ENCODE data around the gene ADGRE1.
"Not testable (repeated sequence)": the region's sequence is repeated elsewhere in the genome, so short reads cannot be mapped to it uniquely, and the experiment has no call there.

ADGRE1 gene

DNA sequence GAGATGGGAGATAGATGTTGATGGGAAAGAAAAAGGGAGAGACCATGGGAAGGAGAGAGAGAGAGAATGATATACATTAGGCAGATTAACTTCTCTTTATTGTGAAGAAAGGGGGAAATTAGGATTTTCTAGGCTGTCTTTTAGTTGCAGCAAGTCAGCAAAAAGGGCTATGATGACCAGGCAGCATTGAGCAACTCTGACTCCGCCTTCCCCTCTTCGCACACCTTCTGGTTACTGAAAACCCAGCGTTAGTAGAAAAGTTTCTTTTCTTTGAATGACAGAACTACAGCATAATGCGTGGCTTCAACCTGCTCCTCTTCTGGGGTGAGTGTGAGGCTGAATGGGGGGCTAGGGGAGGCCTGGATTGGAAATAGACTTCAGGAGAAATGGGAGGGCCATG is at the start of gene ADGRE1:
TSS of gene ADGRE1 (plus strand) at position 264 of the 400 bp plus-strand sequence. CDS start at position 294, 30 bp downstream.
- H3K4me3 ChIP-seq (ENCODE audit: low read depth, low read length): no peak within 1 kb of the TSS

- no peak overlapping the region for H3K4me3 ChIP-seq (ENCODE audit: low read depth, low read length)
These were observed 49.2 kb upstream of the ADGRE1 start for GRCh38 chr19:6838062-6838655.

- no peak overlapping the region for H3K4me3 ChIP-seq (ENCODE audit: low read depth, low read length)
These were observed 44.3 kb upstream of the ADGRE1 start for GRCh38 chr19:6842871-6843607.

DNA sequence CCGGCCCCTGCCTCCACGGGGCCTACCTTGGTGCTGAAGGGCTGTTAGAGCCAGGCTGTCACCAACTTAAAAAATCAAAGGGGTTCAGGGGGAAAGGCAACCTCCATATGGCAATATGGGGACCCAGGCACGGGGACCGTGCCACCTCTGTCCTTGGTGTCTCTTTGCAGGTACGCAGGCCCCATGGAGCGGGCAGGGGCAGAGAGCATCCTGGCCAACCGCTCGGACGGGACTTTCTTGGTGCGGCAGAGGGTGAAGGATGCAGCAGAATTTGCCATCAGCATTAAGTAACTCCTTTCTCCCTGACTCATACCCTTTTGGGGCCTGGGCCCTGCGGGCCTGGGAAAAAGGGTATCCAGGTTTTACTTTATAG is 39.6 kb upstream of the ADGRE1 start:
- H3K4me3 ChIP-seq (ENCODE audit: low read depth, low read length): no peak overlapping the region

GRCh38 chr19:6848986-6849385 is 38.4 kb upstream of the ADGRE1 start:
- H3K4me3 ChIP-seq (ENCODE audit: low read depth, low read length): no peak overlapping the region

GRCh38 chr19:6849876-6850275 is 37.5 kb upstream of the ADGRE1 start:
- no peak overlapping the region for H3K4me3 ChIP-seq (ENCODE audit: low read depth, low read length)

DNA sequence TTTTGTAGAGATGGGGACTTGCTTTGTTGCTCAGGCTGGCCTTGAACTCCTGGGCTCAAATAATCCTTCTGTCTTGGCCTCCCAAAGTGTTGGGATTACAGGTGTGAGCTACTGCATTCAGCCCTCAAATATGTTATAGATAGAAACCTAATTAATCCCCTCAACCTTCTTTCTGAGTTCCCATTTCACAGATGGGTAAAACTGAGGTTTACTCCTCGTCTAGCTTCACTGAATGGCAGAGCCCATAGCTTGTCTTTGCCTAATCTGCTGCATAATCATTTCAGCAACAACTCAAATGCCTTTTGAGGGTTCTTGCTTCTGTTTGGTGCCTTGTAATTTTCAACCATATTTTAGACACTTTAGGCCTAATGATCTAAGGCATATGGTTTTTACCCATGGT is 36.0 kb upstream of the ADGRE1 start:
- no peak overlapping the region for H3K4me3 ChIP-seq (ENCODE audit: low read depth, low read length)

GRCh38 chr19:6852001-6852400 is 35.4 kb upstream of the ADGRE1 start:
- H3K4me3 ChIP-seq (ENCODE audit: low read depth, low read length): no peak overlapping the region

DNA sequence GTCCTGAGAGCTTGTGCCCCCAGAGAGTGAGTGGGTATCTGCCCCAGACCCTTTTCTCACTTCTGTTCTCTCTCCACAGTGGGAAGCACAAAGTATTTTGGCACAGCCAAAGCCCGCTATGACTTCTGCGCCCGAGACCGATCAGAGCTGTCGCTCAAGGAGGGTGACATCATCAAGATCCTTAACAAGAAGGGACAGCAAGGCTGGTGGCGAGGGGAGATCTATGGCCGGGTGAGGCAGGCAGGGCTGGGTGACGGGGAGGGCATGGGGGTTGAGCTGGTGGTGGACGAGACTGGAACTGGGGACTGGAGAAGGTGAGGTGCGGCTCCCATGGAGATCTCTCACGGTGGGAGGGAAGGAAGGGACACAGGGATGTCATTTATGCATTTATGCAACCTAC is 33.5 kb upstream of the ADGRE1 start:
- no peak overlapping the region for H3K4me3 ChIP-seq (ENCODE audit: low read depth, low read length)

DNA sequence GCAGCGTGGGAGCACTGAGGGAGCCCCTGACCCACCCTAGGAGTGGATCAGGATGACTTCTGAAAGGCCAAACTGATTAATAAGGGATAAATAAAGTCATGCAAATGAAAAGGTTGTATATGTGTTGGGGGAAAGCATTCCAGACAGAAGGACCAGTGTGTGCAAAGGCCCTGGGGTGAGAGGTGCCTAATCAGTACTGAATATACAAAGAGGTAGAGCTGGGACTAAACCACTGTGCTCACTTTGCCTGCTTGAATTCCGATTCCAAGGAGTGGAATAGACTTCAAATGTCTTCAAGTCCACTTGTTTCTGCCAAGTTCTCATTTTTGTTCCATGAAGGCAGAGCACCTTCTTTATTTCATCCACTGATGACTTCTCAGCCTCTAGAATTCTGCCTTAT is 32.6 kb upstream of the ADGRE1 start:
- no peak overlapping the region for H3K4me3 ChIP-seq (ENCODE audit: low read depth, low read length)

DNA sequence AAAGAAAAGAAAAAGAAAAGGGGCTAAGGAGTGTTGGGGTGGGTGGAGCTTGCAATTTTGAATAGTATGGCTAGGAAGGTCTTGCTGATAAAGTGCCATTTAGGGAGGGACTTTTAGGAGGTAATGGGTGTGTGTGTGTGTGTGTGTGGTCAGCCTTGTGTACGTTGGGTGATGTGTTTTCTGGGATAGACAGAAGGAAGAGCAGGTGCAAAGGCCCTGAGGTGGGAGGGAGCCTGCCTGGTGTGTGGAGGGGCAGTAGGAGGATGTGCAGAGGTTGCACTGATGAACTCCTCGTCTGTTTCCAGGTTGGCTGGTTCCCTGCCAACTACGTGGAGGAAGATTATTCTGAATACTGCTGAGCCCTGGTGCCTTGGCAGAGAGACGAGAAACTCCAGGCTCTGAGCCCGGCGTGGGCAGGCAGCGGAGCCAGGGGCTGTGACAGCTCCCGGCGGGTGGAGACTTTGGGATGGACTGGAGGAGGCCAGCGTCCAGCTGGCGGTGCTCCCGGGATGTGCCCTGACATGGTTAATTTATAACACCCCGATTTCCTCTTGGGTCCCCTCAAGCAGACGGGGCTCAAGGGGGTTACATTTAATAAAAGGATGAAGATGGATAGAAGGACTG is 30.5 kb upstream of the ADGRE1 start:
- no peak overlapping the region for H3K4me3 ChIP-seq (ENCODE audit: low read depth, low read length)

DNA sequence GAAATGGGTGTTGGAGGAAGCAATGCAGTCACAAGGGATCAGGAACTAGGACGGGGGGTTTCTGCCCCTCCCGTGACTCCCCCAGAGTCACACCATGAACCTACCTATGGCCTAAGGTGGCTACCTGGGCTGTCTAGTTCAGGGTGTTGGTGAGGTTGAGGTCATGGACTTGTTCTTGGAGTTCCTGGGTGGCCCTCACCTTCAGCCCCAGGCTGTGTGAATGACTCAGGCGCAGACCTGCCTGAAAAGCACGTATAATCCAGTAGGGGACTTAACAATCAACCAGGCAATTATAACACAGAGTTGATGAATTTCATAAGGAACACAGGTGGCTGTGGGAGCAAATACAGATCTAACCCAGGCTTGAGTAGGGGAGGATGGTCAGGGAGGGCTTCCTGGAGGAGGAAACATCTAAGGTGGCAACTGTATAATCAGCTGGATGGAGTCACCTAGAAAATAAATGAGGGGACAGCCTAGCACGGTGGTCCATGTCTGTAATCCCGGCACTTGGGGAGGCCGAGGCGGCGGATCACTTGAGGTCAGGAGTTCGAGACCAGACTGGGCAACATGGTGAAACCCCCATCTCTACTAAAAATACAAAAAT is 25.6 kb upstream of the ADGRE1 start:
- no peak overlapping the region for H3K4me3 ChIP-seq (ENCODE audit: low read depth, low read length)

DNA sequence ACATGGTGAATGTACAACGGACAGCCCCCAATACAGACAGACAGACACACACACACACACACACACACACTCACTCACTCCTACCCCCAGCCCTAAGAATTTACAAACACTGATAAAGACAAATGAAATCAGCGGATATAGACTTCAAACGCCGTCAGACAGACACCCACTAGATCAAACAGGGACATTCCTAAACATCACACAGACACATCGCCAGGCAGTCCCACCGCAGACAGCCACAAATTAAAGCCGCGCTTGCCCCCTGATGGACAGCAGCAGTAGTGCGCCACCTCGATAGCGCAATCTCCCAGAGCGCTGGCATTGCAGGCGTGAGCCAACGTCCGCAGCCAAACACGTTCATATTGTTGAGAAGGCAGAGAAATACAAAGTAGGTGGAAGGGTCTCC is 24.7 kb upstream of the ADGRE1 start:
- H3K4me3 ChIP-seq (ENCODE audit: low read depth, low read length): no peak overlapping the region

GRCh38 chr19:6864325-6864940 is 22.9 kb upstream of the ADGRE1 start:
- no peak overlapping the region for H3K4me3 ChIP-seq (ENCODE audit: low read depth, low read length)

GRCh38 chr19:6865849-6866248 is 21.5 kb upstream of the ADGRE1 start:
- H3K4me3 ChIP-seq (ENCODE audit: low read depth, low read length): no peak overlapping the region

GRCh38 chr19:6866741-6867151 is 20.6 kb upstream of the ADGRE1 start:
- H3K4me3 ChIP-seq (ENCODE audit: low read depth, low read length): no peak overlapping the region

- no peak overlapping the region for H3K4me3 ChIP-seq (ENCODE audit: low read depth, low read length)
These were observed 19.0 kb upstream of the ADGRE1 start for GRCh38 chr19:6868351-6868750.

- not testable (repeated sequence) for H3K4me3 ChIP-seq (ENCODE audit: low read depth, low read length)
These were observed 18.1 kb upstream of the ADGRE1 start for GRCh38 chr19:6869151-6869882.

DNA sequence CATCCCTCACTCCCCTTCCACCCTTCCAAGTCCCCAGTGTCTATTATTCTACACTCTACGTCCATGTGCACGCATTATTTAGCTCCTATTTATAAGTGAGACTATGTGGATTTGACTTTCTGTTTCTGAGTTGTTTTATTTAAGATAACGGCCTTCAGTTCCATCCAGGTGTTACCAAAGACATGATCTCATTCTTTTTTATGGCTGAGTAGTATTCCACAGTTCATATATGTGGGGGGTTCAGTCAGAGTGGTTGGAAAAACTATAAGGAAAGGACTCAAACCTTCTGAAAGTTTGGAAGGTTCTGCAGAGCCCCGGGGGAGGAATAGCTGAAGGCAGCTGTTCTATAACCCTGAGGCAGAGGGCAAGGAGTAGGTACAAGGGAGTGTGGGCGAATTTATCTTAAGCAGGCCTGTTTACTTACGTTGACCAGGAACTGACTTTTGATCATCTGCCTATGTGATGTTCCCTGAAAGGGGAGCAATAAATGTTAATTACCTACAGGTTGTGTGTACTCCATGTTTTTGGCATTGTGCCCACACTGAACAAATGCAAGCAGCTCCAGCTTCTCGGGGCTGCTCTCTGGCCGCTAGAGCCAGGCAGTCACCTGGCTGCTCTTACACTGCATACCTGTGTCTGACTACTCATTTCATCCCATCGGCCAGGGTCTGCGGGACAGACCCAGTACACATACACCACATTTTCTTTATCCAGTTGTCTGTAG is 13.5 kb upstream of the ADGRE1 start:
- no peak overlapping the region for H3K4me3 ChIP-seq (ENCODE audit: low read depth, low read length)

DNA sequence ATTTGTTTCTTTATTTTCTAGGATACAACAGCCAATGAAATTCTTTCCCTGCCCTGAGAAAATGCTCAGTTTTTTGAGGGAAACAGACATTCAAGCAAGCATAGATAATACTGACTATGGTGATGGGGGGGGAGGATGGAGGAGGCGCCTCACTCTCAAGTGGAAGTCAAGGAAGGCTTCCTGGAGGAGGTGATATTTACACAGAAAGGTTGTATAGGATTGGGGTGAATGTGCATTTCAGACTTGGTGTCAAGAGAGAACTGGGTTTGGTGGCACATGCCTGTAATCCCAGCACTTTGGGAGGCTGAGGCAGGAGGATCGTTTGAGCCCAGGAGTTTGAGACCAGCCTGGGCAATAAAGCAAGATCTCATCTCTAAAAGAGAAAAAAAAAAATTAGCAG is 12.2 kb upstream of the ADGRE1 start:
- H3K4me3 ChIP-seq (ENCODE audit: low read depth, low read length): no peak overlapping the region

All from iPS-11a (cell line).